Activated naive CD4-positive, alpha-beta T cell (primary cell): ENCODE results near the gene WHAMM.
"Not testable (repeated sequence)": the region's sequence is repeated elsewhere in the genome, so short reads cannot be mapped to it uniquely, and the experiment has no call there.

Experiments
- DNase-seq, 4 experiments: peaks; one replicate each; lab custom pipeline; 2025; lab: John Stamatoyannopoulos, UW

The WHAMM gene

DNA sequence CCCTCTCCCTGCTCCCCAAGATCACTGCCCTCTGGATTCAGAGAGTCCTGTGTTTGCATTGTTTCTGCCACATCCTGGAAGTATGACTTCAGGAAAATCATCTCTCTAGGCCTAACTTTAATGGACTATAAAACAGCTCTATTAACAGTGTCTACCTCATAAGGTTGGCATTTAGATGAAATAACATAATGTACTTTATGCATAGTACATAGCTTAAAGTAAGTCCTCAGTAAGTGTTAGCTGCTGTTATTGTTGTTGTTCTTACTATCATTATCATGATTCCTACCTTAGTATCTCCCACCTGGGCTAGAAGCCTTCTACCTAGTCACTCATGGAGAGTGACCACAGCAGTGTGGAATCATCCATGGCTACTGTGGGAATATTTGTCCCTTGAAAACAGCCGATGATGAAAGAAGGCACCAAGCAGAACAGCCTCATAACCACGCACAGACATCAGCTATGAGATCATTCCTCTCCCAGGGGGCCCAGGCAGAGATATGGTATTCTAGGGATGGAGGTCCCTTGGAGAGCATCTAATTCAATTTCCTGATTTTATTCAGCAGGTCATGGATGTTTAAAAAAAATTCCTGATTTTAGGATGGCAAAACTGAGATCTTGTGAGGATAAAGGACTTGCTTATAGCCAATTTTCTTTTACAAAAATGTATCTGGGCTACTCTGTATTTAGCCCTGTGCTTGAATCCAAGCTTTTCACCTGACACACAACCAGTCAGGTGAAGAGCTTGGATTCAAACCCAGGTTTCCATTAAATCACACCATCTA is 5.4 kb upstream of the WHAMM start:
- DNase-seq = no peak

- no peak for DNase-seq
Measured at GRCh38 chr15:82804575-82804949, 4.9 kb upstream of the WHAMM start.

DNA sequence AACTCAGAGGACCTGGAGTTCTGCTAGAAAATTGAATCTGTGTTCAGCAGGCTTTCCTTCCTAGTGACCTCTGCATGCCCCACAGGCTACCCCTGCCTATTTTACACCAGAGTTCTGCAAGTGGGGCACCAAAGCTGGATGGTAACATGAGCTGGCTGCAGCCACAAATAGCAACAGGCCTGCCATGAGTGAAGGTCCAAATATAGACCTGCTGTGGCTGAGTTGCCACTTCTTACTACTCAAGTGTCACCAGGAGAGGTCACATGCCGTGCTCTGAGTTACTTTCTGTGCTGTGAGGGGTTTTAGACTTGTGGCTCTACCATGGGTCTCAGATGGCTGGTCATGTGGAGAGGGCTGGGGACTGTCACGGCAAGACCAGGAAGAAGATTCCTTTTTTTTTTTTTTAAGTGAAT is 3.4 kb upstream of the WHAMM start, which contains the start of gene FSD2:
TSS of gene FSD2 (minus strand) at position 76 of the 413 bp plus-strand sequence. CDS start 18,679 bp downstream, outside the sequence.
- no peak for DNase-seq

- no peak for DNase-seq
Measured at GRCh38 chr15:82807920-82808633, 1.4 kb upstream of the WHAMM start.

DNA sequence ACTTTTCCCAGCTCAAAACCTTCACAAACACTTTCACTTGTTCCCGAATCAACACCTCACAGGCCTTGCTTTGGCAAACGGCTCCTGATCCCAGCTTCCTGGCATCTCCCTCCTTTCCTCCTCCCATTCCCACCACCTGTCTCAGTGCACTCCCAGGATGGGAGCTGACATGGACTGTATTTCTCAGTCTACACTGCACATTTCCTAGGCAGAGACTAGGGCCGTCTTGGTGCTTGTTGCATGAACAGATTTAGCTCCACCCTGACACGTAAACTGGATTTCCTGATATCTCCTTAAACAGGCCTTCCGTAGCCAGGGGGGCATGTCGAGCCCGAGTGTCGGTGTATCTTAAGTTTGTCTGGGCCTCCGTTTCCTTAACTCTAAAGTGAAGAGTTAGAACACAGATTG is 790 bp upstream of the WHAMM start:
- no peak for DNase-seq

GRCh38 chr15:82810061-82810889 is 847 bp downstream of the WHAMM start:
- peak in 1 of 4 experiments; percentile 48 for DNase-seq

DNA sequence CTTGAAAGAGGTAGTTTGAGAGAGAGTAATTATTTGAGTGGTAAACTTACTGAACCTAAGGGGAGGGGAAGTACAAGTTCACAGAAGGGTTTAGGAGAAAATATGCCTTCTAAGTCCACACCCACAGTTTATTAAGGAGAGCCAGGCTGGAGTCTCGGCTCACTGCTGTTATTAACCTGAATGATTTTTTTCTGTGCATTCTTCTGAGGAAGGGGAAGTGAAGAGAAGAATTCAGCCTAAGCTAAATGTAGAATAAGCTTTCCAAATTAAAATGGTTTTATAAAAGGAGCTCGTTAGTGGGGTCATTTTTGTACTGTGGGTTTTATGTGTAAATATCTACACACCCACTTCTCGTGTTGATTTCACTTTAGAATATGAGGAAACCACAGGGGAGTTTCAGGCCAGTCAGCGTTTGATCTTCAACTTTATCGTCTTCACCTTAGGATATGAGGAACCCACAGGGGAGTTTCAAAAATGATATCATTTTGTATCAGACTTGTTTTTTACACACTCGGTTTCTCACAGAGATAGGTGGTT is 1.5 kb downstream of the WHAMM start:
- no peak for DNase-seq

- no peak for DNase-seq
Measured at GRCh38 chr15:82812994-82813393, 3.6 kb downstream of the WHAMM start.

GRCh38 chr15:82820128-82820527 is 10.7 kb downstream of the WHAMM start:
- DNase-seq = no peak

GRCh38 chr15:82821396-82821795 is 12.0 kb downstream of the WHAMM start:
- DNase-seq = not testable (repeated sequence)

DNA sequence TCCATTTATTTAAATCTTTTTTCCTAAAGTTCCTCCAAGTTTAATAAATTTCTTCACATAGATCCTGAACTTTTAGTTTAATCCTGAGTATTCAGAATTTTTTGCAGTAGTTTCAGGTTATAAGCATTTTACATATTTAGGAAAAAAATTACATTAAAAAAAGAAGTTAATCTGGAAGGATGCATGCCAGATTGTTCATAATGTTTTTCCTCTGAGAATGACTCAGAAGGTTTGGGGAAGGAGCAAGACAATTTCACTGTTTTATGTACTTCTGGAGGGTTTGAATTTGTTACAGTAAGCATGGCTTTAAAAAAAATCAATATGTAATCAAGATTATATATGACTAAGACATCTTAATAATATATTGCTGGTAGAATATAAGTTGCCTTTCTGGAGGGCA is 12.4 kb downstream of the WHAMM start:
- DNase-seq = not testable (repeated sequence)

DNA sequence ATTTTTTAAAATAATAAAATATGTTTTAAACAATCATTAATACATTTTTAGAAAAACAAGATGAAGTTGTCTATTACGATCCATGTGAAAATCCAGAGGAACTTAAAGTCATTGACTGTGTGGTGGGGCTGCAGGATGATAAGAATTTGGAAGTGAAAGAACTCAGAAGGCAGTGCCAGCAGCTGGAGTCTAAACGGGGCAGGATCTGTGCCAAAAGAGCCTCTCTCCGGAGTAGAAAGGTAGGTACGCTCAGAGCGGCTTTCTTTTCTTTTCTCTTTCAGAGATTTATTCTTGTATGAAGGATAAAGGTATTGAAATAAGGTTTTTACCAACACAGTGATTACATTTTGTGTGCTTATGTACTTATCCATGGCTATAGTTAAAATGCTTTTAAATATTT is 13.6 kb downstream of the WHAMM start:
- DNase-seq = no peak

DNA sequence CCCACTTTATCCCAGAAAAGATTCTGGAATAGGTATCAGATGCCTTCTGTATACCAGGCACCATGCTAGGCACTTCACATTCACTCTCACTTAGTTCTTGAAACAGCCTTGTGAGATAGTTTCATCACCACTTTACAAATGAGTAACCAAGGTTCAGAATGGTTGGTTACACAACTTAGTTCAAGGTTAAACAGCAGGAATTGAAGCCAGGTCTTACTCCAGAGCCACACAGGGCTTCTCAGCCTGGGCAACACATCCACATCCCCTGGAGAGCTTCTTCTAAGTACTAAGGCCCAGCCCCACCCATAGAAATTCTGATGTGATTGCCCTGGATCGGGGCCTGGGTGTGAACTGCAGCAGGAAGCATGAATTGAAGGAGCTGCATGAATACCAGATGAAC is 18.6 kb downstream of the WHAMM start:
- DNase-seq = no peak

- DNase-seq = no peak
Measured at GRCh38 chr15:82829234-82829633, 19.8 kb downstream of the WHAMM start.

DNA sequence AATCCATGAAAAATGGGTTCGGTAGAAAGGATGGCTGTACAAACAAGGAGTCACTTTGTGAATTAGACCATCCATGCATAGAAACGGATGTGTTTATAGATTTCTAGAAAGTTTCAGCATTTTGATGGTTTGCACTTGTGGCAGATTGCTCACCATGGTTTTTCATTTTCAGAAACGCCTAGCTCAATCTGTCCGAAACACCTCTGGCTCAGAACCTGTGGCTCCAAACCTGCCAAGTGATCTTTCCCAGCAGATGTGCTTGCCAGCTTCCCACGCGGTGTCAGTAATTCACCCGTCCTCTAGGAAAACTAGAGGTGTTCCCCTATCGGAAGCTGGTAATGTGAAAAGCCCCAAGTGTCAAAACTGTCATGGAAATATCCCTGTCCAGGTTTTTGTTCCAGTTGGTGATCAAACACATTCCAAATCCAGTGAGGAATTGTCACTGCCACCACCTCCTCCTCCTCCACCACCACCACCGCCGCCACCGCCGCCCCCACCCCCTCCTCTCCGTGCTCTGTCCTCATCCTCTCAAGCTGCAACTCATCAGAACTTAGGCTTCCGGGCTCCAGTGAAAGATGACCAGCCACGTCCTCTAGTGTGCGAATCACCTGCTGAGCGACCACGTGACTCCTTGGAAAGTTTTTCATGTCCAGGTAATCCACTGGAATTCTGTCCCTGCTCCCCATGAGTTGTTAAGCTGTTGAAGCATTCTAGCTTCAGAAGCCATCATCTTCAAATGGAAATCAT is 21.2 kb downstream of the WHAMM start:
- no peak for DNase-seq

GRCh38 chr15:82831894-82832600 is 22.6 kb downstream of the WHAMM start:
- DNase-seq = no peak

- DNase-seq = no peak
Measured at GRCh38 chr15:82832601-82833361, 23.4 kb downstream of the WHAMM start.

DNA sequence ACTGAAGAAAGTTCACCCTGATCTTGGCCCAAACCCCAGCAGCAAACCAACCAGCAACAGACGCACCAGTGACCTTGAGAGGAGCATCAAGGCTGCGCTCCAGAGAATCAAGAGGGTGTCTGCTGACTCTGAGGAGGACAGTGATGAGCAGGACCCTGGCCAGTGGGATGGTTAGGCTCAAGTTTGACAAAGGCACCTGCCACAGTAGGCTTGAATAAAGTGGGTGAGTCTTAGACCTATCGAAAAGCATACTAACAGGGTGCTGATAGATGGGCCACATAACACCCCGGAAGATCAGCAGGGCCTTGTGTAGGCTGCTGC is 23.9 kb downstream of the WHAMM start:
- no peak for DNase-seq

GRCh38 chr15:82835391-82835917 is 26.0 kb downstream of the WHAMM start:
- no peak for DNase-seq
